GM12891 (cell line): Measurements from ENCODE around the gene TRIM49D2.
"Not testable (repeated sequence)": the region's sequence is repeated elsewhere in the genome, so short reads cannot be mapped to it uniquely, and the experiment has no call there.

ENCODE experiments used
- PAX5 ChIP-seq: IDR thresholded peaks from 2 replicates; pipeline ENCODE4 v1.6.1; 2011; ENCODE audit warnings: low read length, moderate library complexity, mild to moderate bottlenecking; ENCODE audit not compliant: insufficient read depth, severe bottlenecking
- POLR2A ChIP-seq: IDR thresholded peaks from 2 replicates; pipeline ENCODE4 v1.6.1; 2011; ENCODE audit warnings: low read depth, low read length, control low read depth
- POLR2AphosphoS5 ChIP-seq: IDR thresholded peaks from 2 replicates; pipeline ENCODE4 v1.6.1; 2011; ENCODE audit warnings: low read depth, low read length, control low read depth
- POU2F2 ChIP-seq: IDR thresholded peaks from 2 replicates; pipeline ENCODE4 v1.6.1; 2011; ENCODE audit warnings: low read depth, mild to moderate bottlenecking, control low read depth, low read length, moderate library complexity
- TAF1 ChIP-seq: IDR thresholded peaks from 2 replicates; pipeline ENCODE4 v1.6.1; 2011; ENCODE audit warnings: low read depth, low read length, control low read depth

DNA sequence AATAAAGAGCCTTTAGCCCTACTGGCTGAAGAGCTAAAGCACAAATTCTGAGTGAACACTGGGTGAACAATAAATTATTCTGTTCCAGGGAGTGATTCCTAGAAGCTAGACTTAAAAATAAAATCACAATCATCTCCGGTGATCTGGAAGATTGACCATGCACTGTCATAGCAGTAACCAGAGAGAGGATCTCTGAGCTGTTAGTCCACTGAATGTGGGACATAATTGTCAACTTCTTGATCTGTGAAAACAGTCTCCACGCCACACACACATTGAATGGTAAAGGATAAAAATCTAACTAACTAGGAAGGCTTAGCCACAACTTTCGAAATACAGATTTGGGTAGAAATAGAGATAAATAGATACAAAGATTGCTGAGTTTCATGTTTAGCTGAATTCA lies 30.6 kb upstream of the TRIM49D2 start:
- TF ChIP-seq PAX5, POLR2A, POLR2AphosphoS5, TAF1, POU2F2: not testable (repeated sequence)
